GM19025 (cell line): ENCODE results near the gene GAREM1.
"Not testable (repeated sequence)": the region's sequence is repeated elsewhere in the genome, so short reads cannot be mapped to it uniquely, and the experiment has no call there.

ENCODE experiments used
- ATAC-seq: cut with Tn5 transposase; IDR thresholded peaks from one replicate; pipeline ENCODE4 v1.9.1; 2021; ENCODE audit warnings: mild to moderate bottlenecking, low read depth, moderate library complexity; ENCODE audit not compliant: unreplicated experiment

The GAREM1 gene

DNA sequence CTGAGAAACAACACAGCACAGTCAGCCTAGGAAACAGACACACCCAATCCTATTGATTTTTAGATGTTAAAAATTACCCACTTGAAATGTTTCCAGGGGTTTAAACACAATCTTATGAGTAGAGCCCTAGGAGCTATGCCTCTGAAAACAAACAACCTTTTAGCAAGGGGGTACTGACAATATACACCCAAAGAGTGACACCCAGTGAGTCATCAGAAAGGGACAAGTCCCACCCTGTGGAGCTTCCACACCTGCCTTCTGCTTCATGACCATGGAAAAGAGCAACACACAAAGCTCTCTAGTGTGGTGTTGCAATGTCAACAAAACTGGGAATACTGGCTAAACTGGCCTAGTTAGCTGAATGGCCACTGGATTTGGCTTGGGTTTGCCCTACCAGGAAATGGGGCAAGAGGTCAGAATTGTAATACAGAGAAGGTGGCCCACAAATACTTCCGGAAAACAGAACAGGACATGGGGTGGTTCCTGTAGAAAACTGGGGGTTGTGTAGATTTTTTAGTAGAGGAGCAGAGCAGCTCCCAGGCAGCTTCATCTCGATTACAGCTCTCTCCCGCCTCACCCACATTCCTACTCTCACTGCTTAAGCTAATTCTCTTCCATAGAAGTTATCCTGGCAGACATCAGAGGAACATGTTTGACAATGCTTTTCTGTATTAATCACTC is 98.2 kb downstream of the GAREM1 start:
- no peak for ATAC-seq

DNA sequence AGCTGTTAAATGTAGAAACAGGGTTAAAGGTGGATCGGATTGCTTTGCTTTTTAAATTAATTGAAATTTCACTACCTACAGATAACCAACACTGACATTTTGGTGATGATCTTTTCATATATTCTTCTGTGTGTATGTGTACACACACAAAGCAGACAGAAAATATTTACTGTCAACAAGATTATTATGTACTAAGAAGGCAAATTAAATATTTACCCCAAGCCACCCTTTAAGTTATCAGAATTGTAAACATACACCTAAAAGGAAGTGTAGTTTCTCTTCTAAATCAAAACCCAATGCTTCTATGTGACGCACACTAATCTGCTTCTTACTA is 98.7 kb downstream of the GAREM1 start:
- no peak for ATAC-seq

DNA sequence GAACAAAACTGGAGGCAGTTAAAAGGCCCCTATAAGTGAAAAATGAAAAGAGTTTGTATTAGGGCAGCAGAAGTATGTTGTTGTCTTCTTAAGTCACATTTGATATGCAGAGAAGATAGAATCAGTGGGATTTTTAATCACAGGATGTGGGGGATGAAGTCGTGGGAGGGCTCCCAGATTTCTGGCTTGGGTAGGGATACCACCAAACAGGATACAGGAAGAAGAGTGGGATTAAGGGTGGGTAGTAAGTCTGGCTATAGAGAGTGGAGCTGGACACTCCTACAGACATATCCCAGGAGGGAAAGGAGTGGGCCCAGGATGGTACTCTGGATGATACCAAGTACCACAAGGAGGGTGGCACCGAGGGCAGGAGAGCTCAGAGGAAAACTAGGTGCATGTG is 99.3 kb downstream of the GAREM1 start:
- ATAC-seq: no peak

DNA sequence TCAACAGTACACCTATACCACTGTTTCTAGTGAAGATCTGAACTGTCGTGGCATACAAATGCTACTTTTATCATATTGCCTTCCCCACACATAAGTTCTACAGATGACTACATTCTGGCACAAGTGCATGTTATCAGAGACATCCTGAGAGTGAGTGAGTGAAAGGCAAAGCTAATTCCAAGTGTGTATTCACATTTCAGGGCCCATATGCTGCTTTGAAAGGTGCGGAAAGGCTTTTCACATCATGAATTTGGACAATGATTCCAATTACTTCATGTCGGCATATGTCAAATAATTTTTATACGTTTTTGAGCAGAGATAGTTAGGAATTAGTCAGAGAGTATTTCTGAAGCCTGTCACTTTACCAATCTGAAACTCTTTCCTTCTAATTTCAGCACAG is 101.7 kb downstream of the GAREM1 start:
- no peak for ATAC-seq

DNA sequence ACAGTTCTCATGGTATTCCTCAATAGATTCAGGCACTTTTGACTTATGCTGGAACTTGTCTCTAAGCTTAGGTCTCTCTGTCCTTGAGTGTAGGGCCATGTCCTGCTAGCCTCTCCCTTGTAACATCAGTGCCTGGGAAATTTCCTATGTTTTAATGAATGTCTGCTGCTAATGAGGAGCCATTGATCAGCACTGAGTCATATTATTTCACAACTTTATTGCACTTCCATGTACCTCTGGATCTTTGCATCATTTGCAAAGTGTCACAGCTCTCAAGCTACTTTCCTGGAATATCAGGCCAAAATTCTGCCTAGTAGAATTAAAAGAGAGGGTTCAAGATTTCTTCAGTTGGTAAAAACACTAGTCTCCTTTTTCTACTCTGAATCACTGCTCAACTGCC is 102.5 kb downstream of the GAREM1 start:
- no peak for ATAC-seq

DNA sequence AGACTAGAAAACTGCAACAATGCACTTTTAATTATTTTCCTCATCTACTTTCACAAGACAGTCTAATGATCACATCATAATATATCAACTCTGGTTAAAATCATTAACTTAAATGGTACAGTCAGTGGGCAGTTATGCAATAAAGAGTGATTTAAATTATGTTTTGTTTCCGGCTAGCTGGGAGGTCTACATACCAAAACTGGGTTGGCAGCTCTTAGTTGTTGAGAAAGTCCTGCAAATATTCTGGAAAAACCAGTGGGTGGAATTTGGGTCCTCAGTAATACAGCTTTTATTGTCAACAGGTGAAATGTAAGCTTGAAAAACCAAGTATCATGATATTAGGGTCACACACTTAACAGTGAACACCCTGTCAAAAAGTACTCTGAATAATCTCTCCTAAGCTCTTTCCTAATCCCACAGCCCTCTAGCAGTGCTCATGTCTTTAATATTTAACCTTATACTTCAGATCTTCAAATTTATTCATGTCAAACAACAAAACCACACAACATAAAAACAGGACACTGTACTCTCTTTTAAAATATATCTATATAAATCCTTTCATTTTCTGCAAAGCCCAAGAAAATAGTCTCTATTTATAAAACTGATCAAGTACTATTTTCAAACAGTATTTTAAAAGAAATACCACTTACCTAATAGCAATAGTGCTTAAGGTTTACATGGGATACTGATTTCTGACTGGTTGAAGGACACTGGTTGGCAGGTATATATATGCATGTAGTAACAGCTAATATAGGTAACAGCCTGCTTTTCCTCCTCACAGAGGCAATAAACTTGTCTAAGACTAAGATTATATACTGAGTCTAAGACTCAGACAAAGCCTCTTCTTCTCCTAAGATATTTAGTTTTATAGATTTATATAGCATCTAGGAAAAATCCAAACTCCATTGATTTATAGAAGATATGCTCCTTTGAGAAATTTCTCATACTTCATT is 103.8 kb downstream of the GAREM1 start:
- ATAC-seq: no peak

DNA sequence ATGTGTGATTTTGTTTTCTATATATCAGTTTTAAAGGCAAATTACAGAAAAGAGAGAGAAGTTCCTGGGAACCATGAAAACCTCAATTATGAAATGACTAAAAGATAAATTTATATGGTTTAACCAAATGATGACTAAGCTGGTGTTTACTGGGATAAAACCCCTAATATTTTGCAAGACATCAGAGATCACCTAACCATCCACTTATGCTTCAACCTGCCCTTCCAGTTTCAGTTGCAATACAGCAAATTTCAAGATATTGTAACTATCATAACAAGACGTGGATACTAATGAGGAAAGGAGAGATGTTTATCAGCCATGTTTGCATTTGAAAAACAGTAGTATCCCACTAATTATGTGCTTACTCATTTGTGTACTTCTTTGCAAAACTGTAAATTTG is 108.2 kb downstream of the GAREM1 start:
- ATAC-seq: no peak

DNA sequence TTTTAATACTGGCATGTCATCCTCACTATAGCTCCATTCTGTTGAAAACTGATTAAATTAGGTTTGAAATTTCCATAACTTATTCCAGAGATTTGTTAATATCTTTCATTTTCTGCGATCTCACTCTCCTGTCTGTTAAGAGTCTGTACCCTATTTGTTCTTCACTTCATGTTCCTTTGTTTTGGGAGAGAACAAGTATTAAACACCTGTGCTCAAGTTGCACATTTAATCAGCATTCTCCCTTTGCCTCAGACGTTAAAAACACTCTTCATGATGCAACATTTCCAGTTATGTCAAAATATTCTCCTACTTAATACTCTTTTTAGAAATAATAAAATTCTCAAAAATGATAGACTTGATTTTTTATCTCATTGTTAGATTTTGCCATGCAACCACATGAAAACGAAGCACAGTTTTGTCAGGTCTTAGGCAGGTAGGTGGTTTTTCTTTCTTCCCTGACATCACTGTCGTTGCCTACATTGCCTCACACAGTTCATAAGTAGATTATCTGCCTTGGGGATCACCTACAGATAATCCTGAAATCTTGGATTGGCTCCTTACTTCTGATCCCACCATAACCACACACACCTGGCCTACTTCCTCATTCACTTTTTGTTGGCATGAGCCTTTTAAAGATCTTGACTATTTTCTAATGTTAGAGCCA is 109.9 kb downstream of the GAREM1 start:
- ATAC-seq: no peak

DNA sequence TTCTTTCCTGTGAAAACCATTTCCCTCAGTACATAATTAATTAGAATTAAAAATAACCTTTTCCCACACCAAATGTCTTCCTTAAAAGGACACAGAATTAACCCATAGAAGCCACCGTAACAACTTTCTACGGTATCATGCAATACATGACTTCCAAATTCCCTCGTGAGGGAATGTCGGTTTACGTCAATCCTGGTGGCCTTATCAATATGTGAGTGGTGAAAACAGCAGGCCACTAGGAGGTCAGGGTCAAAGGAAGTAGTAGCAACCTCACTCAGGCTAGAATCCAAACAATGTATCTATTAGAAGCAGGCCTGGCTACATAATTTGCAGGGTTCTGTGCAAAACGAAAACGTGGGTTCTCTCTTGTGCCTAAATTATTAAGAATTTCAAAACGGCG is 112.2 kb downstream of the GAREM1 start:
- no peak for ATAC-seq

DNA sequence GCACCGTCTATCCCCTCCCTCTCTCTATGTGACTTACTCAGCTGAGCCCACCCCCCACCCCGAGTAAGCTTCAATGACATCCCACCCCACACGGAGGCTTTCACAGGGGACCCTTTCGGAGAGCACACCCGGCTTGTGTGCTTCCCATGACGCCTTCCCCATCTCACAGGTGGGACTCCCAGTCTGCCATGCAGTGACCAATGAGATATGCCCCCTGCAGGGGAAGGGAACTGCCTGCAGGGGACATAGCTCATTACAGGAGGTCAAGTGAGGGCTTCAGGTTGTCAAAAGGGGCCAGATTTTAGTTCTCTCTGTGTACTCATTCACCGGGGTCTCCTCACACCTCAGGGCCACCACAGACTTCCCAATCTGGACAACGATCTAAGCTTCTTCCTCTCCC is 112.6 kb downstream of the GAREM1 start:
- no peak for ATAC-seq

DNA sequence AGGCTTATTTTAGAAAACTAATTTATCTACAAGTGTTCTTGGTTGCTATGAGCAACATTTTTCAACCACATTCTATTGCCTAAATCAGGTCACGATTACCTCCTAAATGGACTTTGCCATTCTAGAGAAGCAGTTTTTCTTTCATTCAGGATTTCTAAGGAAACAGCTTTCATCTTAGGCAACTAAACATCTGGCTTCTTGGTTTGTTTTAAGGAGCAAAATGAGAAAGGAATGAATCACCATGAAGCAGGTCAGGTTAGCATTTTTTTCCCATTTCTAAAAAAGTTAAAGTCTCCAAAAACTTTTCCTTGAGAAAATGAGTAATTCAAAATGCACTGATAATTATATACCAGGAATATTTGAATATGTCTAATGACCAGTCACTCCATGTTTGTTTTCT is 114.8 kb downstream of the GAREM1 start:
- ATAC-seq: no peak

DNA sequence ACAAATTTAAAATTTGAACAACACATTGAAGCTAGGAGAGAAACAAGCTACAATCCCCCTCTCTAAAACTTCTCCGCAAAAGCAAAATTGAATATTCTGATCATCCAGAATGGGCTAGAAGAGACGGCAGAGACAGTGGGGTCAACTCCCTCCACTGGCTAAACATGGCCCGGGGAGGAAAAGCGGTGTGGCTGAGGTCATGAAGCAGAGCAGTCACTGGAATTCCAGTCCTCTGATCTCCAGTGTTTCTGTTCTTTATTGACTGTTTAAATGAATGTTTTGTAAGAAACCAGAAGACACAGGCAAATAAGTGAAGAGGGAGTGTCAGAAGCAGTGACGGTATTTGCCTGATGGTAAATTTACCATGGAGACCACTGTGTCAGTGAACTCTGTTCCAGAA is 116.2 kb downstream of the GAREM1 start:
- ATAC-seq: no peak

DNA sequence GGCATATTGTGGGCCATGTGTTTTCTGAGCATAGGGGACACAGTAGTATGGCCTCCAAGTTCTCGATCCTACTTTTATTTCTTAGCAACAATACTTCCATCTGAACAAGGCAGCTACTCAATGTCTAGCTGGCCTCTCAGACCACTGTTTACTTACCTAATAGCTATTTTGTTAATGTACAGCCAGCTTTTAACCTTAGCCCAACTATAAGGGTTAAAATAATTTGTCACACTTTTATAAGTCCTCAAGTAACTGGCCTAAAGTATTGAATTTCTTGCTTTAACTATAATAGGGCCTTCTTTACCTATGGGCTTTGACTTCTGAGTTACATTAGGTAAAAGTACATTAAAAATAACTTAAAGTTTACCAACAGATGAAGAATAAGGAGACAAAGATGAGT is 117.4 kb downstream of the GAREM1 start:
- ATAC-seq: no peak

DNA sequence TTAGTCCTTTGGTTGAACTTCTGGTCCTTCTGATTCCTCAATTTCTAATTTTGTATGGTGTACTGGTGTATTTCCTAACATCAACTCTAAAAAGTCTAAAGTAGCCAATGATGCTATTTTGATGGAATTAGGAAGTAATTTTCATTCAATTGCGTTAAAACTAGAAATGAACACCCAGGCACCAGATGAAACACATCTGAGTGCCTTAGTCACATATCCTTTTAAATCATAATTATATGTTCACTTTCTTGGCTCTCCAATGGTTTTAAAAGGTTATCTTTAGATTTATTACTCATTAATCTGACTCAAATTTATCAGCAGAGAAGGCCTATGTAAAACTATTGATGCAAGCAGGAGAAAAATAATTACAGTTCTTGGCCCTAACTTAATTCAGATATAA is 119.7 kb downstream of the GAREM1 start:
- ATAC-seq: no peak

DNA sequence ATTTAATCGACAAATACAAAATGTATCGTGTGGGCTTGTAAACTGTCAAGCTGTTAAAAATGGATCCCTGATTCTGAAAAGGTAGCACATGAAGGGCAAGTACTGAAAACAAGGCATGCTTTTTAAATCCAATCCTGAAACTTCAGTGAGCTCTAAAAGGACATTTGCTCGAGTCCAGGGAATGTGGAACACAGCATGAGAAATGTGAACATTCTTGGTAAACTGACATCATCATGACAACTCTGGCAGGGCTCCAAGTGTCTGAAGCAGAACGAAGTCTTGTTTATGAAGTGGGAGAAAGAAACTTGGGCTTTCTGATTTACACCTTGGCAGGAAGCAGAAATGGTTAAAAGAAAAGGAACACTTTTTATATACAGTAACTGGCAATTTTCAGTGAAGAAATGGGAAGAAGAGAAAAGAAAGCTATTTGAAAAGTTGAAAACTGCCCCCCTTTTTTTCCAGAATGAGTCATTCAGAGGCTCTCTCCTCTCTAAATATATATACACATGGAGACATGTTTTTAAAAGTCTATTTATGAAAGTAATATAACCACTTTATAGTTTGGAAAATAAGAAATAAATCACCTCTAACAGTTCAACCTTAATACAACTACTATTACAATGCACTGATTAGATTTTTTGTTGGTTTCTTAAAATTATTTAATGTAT is 120.8 kb downstream of the GAREM1 start:
- no peak for ATAC-seq

DNA sequence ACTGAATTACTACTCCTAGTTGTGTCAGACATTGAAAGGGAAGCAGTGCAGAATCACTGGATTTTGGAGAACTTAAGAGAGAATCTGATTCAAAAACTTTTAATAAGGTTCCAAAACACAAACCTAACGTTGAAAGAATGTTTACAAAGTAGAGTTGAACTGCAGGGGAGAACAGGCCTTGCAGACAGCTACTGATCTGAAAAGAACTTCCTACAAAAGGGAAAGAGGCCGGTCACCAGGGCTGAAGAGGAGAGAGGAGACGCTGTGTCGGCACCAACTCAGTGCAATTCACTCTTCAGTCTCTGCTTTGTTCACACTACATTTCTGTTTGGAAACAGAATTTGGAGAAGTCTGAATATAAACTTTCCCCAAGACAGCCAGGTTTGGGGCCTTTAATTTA is 124.0 kb downstream of the GAREM1 start:
- ATAC-seq: no peak

DNA sequence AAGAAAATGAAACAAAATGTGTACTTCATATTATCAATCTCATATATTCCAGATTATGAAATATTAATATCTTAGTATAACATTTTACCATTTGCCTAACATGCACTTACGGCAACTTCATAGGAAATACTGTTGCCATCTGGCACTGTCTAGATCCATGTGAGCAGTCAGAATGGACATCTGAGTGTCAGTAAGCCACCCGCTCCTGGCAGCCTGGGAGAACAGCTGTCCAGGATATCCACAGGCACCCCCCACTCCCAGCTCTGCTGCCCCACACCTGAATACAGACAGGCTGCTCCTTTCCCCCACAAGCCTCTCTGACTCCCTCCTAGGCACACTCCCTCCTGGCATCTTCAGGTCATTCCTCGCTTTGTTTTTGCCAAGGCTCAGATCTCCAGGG is 127.0 kb downstream of the GAREM1 start:
- no peak for ATAC-seq

DNA sequence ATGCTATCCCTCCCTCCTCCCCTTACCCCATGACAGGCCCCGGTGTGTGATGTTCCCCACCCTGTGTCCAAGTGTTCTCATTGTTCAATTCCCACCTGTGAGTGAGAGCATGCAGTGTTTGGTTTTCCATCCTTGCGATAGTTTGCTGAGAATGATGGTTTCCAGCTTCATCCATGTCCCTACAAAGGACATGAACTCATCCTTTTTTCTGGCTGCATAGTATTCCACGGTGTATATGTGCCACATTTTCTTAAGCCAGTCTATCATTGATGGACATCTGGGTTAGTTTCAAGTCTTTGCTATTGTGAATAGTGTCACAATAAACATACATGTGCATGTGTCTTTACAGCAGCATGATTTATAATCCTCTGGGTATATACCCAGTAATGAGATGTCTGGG is 129.6 kb downstream of the GAREM1 start:
- ATAC-seq: not testable (repeated sequence)

DNA sequence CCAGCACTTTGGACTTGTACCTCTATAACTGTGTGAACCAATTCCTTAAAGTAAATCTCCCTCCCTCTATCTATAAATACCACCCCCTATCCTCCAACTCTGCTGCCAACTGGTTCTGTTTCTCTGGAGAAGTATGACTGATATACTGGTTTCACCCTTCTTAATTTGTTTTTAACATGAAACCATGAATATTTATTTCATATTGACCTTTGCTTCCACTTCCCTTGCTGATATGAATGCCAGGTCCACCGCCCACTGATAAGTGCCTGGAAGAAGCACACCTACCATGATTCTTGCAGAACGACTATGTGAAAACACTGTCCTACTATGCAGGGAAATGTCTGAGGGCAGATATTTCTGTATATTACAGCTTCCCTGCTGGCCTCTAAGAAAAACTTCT is 131.6 kb downstream of the GAREM1 start:
- ATAC-seq: no peak

DNA sequence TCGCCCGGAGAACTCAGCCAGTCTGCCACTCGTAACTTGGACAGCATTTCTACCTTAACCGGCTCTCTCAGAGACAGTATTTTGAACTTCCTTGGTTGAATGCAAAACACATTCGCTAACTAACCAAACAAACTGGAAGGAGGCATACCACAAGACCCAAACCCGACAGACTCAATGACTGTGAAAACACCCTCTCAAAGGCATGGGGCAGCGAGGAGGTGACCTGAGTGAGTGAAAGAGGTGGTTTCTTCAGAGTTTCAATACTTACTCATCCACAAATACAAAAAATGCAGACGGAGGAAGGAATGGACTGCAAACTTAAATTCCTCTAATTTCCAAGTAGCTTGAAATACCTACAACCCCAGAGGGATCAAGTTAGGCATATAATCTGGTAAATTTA is 132.9 kb downstream of the GAREM1 start:
- no peak for ATAC-seq

DNA sequence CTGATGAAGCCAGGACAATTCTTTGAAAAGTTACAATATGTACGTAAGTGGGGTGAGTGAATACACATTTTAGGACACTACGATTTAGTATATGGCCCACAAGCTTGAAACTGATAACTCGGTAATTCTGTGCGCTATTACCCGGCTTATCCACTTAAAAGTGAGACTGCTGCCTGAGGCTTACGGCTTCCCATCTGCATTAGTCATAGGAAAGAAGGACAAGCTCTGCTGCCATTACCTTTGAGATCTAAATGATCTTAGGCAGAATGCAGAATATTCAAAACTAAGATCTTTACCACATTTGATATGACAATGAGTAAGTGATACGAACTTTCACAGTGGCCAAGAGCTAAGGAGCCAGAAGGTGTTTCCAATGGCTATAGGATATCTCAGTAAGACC is 133.3 kb downstream of the GAREM1 start:
- no peak for ATAC-seq
